GM18861 (cell line): Measurements from ENCODE around the gene SNRNP70.
A peak's percentile ranks its signal among the peaks of the same experiment; 100 is the strongest.
"Not testable (repeated sequence)": the region's sequence is repeated elsewhere in the genome, so short reads cannot be mapped to it uniquely, and the experiment has no call there.

Experiments used
- ATAC-seq: cut with Tn5 transposase; IDR thresholded peaks from one replicate; pipeline ENCODE4 v1.9.1; 2021; ENCODE audit not compliant: unreplicated experiment

The SNRNP70 gene

GRCh38 chr19:49118565-49119410 is 33.5 kb downstream of the SNRNP70 start, which contains the start of gene C19orf73:
Gene C19orf73, minus strand, starts transcription at chr19:49119143. Its CDS starts 121 bp downstream, at chr19:49119022.
- peak; percentile 54 for ATAC-seq

DNA sequence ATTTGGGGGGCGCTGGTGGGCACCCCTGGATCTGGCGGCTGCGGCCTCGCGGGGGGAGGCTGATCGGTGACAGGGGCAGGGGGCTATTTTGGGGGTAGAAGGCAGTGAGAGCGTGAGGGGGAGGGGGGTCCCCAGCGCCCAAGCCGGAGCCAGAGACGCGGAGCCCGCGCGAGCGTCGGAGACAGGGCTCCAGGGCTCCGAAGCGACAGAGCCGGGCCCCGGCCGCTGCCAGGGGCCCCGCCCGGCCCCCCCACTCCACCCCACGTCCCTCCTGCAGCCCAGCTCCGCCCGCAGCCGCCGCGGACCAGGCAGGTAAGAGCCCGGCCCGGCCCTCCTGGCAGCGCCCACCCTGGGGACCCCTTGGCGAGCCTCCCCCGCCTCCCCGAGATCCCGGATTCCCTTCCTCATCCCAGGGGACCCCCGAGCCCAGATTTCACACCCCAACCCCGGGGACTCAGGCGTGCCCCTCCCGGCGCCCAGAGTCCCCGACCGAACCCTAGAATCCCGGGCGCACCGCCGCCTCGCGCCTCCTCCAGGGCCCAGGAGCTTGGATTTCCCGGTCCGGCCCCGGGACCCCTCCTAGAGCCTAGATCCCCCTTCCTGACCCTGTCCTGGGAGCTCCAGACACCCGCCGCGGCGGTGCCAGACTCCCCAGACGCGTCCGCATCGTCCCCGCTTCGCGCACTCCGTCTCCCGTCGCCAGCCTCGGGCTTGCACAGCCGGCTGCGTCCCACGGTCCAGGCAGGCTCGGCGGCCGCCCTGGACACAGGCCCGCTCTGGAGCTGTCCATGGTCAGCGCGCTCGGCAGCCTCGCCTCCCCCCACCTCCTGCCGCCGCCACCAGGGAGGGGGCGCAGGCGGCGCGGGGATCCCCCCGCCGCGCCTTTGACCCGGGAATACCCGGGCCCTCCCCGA is 34.4 kb downstream of the SNRNP70 start, which contains the start of gene PPFIA3:
TSS of gene PPFIA3 (plus strand) at position 134 of the 914 bp plus-strand sequence. CDS start 8,330 bp downstream, outside the sequence.
- no peak for ATAC-seq

GRCh38 chr19:49120325-49120683 is 35.1 kb downstream of the SNRNP70 start:
- ATAC-seq, result no peak

- no peak for ATAC-seq
Observed at GRCh38 chr19:49120868-49121267, 35.6 kb downstream of the SNRNP70 start.

DNA sequence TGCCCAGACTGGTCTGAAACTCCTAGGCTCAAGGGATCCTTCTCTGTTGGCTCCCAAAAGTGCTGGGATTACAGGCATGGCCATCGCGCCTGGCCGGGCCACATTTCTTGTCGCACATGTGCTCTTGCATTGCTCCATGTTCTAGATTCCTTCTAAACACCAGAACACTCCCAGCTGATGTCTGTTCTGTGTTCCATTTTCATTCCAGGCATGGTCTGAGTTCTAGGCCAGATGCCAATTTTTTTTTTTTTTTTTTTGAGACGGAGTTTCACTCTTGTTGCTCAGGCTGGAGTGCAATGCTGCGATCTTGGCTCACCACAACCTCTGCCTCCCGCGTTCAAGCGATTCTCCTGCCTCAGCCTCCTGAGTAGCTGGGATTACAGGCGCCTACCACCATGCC is 36.6 kb downstream of the SNRNP70 start:
- not testable (repeated sequence) for ATAC-seq

DNA sequence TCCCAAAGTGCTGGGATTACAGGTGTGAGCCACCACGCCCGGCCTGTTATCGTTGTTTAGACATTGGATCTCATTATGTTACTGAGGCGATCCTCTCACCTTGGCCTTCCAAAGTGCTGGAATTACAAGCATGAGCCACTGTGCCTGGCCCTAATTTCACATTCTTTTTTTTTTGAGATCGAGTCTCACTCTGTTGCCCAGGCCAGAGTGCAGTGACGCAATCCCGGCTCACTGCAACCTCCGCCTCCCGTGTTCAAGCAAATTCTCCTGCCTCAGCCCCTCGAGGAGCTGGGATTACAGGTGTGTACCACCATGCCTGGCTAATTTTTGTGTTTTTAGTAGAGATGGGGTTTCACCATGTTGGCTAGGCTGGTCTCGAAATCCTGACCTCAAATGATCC is 38.0 kb downstream of the SNRNP70 start:
- not testable (repeated sequence) for ATAC-seq

GRCh38 chr19:49125025-49125731 is 39.9 kb downstream of the SNRNP70 start:
- ATAC-seq, result no peak

- no peak for ATAC-seq
Observed at GRCh38 chr19:49126575-49126974, 41.3 kb downstream of the SNRNP70 start.

GRCh38 chr19:49127225-49127624 is 42.0 kb downstream of the SNRNP70 start:
- ATAC-seq, result not testable (repeated sequence)

DNA sequence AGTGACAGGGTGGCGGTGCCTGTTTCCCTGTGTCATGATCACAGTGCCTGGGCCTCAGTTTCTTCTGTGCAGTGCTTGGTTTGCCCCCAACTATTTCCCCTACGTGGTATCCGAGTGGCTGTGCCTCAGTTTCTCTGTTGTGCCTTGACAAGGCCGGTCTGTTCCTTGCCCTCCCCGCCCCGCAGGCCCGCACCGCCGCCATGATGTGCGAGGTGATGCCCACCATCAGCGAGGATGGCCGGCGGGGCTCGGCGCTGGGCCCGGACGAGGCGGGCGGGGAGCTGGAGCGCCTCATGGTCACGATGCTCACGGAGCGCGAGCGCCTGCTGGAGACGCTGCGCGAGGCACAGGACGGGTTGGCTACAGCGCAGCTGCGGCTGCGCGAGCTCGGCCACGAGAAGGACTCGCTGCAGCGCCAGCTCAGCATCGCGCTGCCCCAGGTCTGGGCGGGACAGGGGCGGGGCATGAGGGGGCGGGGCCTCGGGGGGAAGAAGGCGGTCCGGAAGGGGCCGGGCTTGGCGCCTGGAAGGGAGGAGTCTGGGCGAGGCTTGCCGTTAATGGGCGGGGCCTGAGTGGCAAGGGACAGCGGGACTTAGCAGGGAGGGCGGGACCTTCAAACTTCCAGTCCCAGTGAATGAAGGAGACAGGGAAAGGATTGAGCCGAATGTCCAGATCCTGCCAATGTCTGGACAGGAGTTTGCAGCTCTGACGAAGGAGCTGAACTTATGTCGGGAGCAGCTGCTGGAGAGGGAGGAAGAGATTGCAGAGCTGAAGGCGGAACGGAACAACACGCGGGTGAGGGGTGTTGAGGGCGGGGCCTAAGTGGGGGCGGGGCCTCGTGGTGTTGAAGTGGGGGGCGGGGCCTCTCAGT is 42.7 kb downstream of the SNRNP70 start:
- ATAC-seq, result peak; percentile 60

- no peak for ATAC-seq
Observed at GRCh38 chr19:49128545-49129237, 43.4 kb downstream of the SNRNP70 start.

GRCh38 chr19:49129238-49129583 is 44.0 kb downstream of the SNRNP70 start:
- ATAC-seq, result no peak

- no peak for ATAC-seq
Observed at GRCh38 chr19:49130325-49130724, 45.1 kb downstream of the SNRNP70 start.

DNA sequence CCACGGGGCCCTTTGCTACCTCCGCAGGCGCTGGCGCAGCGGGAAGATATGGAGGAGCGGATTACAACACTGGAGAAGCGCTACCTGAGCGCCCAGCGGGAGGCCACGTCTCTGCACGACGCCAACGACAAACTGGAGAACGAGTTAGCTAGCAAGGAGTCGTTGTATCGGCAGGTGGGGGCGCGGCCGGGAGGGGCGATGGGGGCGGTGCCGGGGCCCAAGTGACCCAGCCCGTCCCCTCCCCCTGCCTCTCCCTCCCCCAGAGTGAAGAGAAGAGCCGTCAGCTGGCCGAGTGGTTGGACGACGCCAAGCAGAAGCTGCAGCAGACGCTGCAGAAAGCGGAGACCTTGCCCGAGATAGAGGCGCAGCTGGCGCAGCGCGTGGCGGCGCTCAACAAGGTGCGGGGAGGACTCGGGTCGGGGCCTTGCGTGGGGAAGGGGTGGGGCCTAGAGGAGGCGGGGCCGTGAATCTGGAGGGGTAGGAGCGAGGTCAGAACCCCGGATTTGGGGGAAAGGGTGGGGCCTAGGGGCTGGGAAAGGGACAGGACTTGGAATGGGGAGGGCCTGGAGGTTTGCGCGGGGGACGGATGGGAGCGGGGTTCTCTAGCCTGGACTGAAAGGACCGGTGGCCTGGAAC is 47.8 kb downstream of the SNRNP70 start:
- no peak for ATAC-seq

DNA sequence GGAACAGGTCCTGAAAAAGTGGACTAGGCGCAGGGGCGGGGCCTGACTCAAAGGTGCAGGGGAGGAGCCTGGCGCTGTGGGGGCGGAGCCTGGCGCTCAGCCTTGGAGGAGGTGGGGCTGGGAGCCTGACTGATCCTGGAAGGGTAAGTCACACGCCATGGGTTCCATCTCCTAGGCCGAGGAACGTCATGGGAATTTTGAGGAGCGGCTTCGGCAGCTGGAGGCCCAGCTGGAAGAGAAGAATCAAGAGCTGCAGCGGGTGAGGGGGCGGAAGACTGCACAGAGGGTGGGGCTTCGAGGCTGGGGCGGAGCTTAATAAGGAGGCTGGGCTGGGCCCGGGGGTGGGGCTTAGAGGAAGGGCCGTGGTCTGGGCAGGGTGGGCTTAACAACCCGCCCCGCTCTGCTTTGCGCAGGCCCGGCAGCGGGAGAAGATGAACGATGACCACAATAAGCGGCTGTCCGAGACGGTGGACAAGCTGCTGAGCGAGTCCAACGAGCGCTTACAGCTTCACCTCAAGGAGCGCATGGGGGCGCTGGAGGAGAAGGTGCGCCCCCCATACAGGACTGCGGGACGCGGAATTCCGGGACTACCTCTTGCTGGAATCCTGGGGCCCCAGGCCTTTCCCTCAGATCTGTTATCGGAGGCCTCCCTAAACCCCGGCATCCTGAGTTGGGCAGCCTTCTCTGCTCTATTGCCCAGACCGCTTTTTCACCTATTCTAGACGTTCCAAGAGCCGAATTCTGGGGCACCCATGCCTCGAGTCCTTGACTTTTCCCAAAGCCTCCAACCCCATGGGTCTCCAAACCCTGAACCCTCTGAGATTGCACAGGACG is 48.6 kb downstream of the SNRNP70 start:
- ATAC-seq, result no peak

- no peak for ATAC-seq
Observed at GRCh38 chr19:49135686-49136085, 50.4 kb downstream of the SNRNP70 start.

- no peak for ATAC-seq
Observed at GRCh38 chr19:49136771-49137171, 51.5 kb downstream of the SNRNP70 start.

DNA sequence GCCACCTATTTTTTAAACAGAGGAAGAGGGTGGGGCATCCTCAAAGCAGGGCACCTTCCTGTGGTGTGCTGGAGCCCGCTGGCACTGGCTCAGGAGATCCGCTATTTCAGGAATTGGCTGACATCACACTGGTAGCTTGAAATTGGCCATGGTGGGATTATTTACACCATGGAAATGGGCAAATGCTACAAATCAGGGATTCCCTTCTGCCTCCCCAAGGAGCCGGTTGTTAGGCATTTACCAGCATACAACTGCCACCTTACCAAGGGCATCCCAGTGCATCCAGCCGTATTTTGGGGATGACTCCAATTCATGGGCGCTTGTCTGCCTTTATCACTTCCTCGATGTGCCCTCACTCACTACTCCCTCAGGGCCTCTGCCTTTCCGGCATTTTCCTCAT is 55.7 kb downstream of the SNRNP70 start:
- no peak for ATAC-seq
